Tibial nerve (tissue), 4 donors: ENCODE measurements around the gene PLXNB3. TPM values are rescaled to one million over a fixed set of nuclear protein-coding genes. Genes with fewer than 3 reads are reported as not detected.
A peak's percentile ranks its signal among the peaks of the same experiment; 100 is the strongest.
"Not testable (repeated sequence)": the region's sequence is repeated elsewhere in the genome, so short reads cannot be mapped to it uniquely, and the experiment has no call there.

Source experiments
- DNase-seq, 2 donors: peaks; one replicate each; pipeline ENCODE4 v3.0.0-alpha.2; 2019; ENCODE audit warnings: low spot score in 2 of 2
- H3K27ac ChIP-seq, 4 donors: fragments of 200-600 bp; sonication (generic) in 3 of 4; one replicate each; pipeline ENCODE4 v1.5.1; 2017 to 2019; ENCODE audit warnings: mild to moderate bottlenecking in 1 of 4
- H3K27me3 ChIP-seq, 2 donors: fragments of 200-600 bp; sonication (generic) in 1 of 2; one replicate each; pipeline versions ENCODE4 v1.5.1 to v1.6.0; 2017 to 2019
- H3K36me3 ChIP-seq, 3 donors: fragments of 200-600 bp; sonication (generic); one replicate each; pipeline ENCODE4 v1.5.1; 2018 to 2019
- H3K4me1 ChIP-seq, 4 donors: fragments of 200-600 bp; sonication (generic) in 3 of 4; one replicate each; pipeline ENCODE4 v1.5.1; 2017 to 2019
- H3K4me3 ChIP-seq, 4 donors: fragments of 200-600 bp; sonication (generic) in 3 of 4; one replicate each; pipeline ENCODE4 v1.5.1; 2017 to 2019; ENCODE audit warnings: mild to moderate bottlenecking in 1 of 4, moderate library complexity in 1 of 4
- H3K9me3 ChIP-seq, 4 donors: fragments of 200-600 bp; sonication (generic) in 3 of 4; one replicate each; pipeline ENCODE4 v1.5.1; 2017 to 2019
- EP300 ChIP-seq, 2 donors: sonication (generic); formaldehyde crosslinking; IDR thresholded peaks; one replicate each; pipeline ENCODE4 v1.6.1; 2017; ENCODE audit warnings: antibody characterized with exemption in 2 of 2, mild to moderate bottlenecking in 1 of 2
- POLR2A ChIP-seq, 2 donors: fragments of 450-650 bp; IDR thresholded peaks; one replicate each; pipeline ENCODE4 v1.6.1; 2017; ENCODE audit warnings: antibody characterized with exemption in 2 of 2, mild to moderate bottlenecking in 2 of 2, moderate library complexity in 2 of 2
- WGBS, 2 donors: methylation state at CpG; one replicate each; pipeline ENCODE4 v1.1.5; 2018; 5-methylcytosine and 5-hydroxymethylcytosine counted together
- total RNA-seq, 4 donors: library from RNA; depleted of rRNA; stranded (reverse); fragments of >200 nt; gene quantifications; one replicate each; pipeline ENCODE4 v1.1.0, GENCODE V29; 2016
- TF ChIP-seq, protein P1 (sequence below), 5 experiments: fragments of 200-600 bp in 3 of 5; fragments of 450-650 bp in 2 of 5; sonication (generic) in 3 of 5; IDR thresholded peaks; one replicate each; pipeline ENCODE4 v1.5.1; 2016 to 2019; ENCODE audit warnings: antibody characterized with exemption in 5 of 5, mild to moderate bottlenecking in 3 of 5, moderate library complexity in 2 of 5

Gene PLXNB3
- total RNA-seq, 4 donors from 2014 or later: 45.4 to 77.7 (median 50.3) TPM

DNA sequence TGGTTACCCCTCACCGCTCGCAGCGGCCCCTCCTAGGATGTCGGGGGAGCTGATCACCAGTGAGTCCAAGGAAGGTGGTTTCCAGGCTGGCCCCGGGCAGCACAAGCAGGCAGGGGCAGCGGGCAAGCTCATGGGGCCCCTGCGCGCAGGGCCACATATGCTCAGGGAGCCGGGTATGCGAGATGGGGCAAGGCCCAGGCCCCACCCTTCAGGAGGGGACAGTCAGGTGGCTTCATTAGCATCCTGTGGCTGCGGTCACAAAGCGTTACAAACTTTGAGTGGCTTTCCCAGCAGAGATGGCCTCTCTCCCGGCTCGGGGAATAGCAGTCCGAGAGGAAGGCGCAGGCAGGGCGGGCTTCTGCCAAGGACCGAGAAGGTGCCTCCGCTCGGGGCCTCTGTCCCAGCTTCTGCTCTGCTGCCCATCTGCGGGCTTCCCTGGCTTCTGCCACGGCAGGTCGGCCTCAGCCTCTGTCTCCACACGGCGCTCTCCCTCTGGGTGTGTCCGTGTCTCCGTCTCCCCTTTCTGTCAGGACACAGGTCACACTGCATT, 25.9 kb upstream of the PLXNB3 start:
- Histone ChIP-seq H3K36me3 (peaks cover 0 to 22% (median 0%) of the 10 kb centered on the region in 3 donors), H3K9me3 (no peaks in the 10 kb centered on the region), H3K27me3 (no peaks in the 10 kb centered on the region), H3K4me3 (no peak overlapping the region), H3K4me1 (peaks cover 0 to 2% (median 0%) of the 10 kb centered on the region in 4 donors), H3K27ac (no peak overlapping the region)
- DNase-seq: no peak
- WGBS, 2 donors: 93% methylated on average over 13 to 22 of the region's 27 CpGs
- TF ChIP-seq POLR2A (IDR thresholded peaks at IDR 0.05) (no peak), EP300 (IDR thresholded peaks at IDR 0.05) (no peak)
- TF ChIP-seq, protein P1, sequence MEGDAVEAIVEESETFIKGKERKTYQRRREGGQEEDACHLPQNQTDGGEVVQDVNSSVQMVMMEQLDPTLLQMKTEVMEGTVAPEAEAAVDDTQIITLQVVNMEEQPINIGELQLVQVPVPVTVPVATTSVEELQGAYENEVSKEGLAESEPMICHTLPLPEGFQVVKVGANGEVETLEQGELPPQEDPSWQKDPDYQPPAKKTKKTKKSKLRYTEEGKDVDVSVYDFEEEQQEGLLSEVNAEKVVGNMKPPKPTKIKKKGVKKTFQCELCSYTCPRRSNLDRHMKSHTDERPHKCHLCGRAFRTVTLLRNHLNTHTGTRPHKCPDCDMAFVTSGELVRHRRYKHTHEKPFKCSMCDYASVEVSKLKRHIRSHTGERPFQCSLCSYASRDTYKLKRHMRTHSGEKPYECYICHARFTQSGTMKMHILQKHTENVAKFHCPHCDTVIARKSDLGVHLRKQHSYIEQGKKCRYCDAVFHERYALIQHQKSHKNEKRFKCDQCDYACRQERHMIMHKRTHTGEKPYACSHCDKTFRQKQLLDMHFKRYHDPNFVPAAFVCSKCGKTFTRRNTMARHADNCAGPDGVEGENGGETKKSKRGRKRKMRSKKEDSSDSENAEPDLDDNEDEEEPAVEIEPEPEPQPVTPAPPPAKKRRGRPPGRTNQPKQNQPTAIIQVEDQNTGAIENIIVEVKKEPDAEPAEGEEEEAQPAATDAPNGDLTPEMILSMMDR (IDR thresholded peaks at IDR 0.05): no peak

DNA sequence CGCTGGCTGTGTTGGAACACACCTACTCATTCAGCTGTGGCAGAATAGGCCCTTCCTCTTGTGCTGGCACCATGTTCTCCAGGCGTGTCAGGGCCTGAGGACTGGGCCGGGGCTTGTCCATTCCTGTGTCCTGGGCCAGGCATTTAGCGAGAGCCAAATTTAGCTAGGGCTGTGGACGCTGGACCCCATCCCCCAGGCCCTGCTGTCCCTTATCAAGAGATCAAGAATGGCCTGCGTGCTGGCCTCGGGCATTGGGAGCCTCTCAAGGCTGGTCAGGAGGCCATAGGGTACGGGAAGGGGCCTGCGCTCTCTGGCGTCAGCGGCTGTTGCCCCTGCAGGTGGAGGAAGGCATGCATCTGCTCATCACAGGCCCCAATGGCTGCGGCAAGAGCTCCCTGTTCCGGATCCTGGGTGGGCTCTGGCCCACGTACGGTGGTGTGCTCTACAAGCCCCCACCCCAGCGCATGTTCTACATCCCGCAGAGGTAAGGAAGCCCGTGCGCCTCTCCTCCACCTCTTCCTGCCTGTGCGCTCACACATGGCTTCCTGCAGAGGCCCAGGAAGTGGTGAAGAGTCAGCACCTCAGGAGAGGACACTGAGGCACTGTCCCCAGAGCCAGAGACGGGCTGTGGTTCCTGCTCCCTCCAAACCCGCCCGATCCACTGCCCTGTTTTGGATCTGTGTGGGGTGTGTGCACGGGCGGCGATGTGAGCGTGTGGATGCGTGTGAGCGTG, 24.1 kb upstream of the PLXNB3 start:
- no peak overlapping the region for H3K27ac ChIP-seq
- no peak overlapping the region for H3K4me3 ChIP-seq
- WGBS, 2 donors: 88 to 97% methylated on average over 6 to 20 of the region's 29 CpGs
- no peaks in the 10 kb centered on the region for H3K9me3 ChIP-seq
- H3K4me1 ChIP-seq: peaks cover 0 to 17% (median 4%) of the 10 kb centered on the region in 4 donors
- peaks cover 0 to 22% (median 0%) of the 10 kb centered on the region in 3 donors for H3K36me3 ChIP-seq
- TF ChIP-seq, protein P1 (IDR thresholded peaks at IDR 0.05): no peak
- TF ChIP-seq EP300 (IDR thresholded peaks at IDR 0.05): no peak
- no peak for TF ChIP-seq POLR2A (IDR thresholded peaks at IDR 0.05)
- H3K27me3 ChIP-seq: no peaks in the 10 kb centered on the region
- DNase-seq: no peak

DNA sequence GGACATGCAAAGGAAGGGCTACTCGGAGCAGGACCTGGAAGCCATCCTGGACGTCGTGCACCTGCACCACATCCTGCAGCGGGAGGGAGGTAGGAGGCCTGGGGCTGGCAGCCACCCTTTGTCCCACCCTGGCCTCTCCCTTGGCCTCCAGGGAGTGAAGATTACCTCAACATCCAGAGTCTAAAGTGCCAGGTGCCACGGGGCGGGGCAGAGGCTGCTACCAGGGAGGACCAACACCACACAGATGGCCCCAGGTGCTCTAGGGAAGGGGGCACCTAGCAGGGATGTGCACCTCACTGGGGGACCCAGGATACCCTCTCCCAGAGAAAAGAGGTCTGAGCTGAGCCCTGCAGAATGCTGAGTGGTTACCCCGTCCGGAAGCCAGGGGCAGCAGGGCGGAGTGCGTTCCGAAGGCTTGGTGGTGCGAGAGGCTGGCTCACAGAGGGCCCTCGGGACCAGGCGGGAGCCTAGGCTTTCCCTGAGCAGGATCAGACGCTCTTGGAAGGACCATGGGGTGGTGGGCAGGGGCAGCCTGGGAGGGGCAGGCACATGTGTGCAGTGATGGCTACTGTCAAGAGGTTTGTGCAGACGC, 23.3 kb upstream of the PLXNB3 start:
- Histone ChIP-seq H3K4me1 (peaks cover 0 to 17% (median 4%) of the 10 kb centered on the region in 4 donors), H3K27ac (no peak overlapping the region), H3K36me3 (peaks cover 0 to 22% (median 0%) of the 10 kb centered on the region in 3 donors), H3K4me3 (no peak overlapping the region), H3K9me3 (no peaks in the 10 kb centered on the region), H3K27me3 (no peaks in the 10 kb centered on the region)
- no peak for DNase-seq
- WGBS, 2 donors: 86 to 94% methylated on average over 10 to 16 of the region's 16 CpGs
- TF ChIP-seq EP300 (IDR thresholded peaks at IDR 0.05) (no peak), POLR2A (IDR thresholded peaks at IDR 0.05) (no peak)
- TF ChIP-seq, protein P1 (IDR thresholded peaks at IDR 0.05): no peak

DNA sequence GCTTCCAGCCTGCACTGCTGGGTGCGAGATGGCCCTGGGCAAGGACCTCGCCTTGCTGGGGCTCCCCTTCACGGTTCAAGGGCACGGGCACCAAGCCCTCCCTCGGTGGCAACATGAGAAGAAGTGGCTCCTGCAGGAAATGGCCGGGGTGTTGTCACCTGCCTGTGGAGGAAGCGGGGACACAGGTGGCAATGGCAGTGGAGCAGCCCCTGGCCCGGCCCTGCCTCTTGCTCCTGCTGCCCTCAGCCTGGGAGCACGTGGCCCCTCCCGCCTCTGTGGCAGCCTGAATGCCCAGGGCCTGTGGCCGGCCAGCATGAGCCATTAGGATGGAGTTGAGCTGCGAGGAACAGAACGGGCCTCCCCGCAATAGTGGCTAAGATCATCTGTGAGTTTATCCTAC, 22.6 kb upstream of the PLXNB3 start:
- H3K4me3 ChIP-seq: no peak overlapping the region
- no peak for DNase-seq
- H3K4me1 ChIP-seq: peaks cover 0 to 17% (median 4%) of the 10 kb centered on the region in 4 donors
- no peaks in the 10 kb centered on the region for H3K27me3 ChIP-seq
- no peak overlapping the region for H3K27ac ChIP-seq
- no peaks in the 10 kb centered on the region for H3K9me3 ChIP-seq
- H3K36me3 ChIP-seq: peaks cover 0 to 17% (median 0%) of the 10 kb centered on the region in 3 donors
- 92 to 100% methylated on average over 2 to 14 of the region's 14 CpGs for WGBS, 2 donors
- TF ChIP-seq EP300 (IDR thresholded peaks at IDR 0.05) (no peak), POLR2A (IDR thresholded peaks at IDR 0.05) (no peak)
- TF ChIP-seq, protein P1 (IDR thresholded peaks at IDR 0.05): no peak

DNA sequence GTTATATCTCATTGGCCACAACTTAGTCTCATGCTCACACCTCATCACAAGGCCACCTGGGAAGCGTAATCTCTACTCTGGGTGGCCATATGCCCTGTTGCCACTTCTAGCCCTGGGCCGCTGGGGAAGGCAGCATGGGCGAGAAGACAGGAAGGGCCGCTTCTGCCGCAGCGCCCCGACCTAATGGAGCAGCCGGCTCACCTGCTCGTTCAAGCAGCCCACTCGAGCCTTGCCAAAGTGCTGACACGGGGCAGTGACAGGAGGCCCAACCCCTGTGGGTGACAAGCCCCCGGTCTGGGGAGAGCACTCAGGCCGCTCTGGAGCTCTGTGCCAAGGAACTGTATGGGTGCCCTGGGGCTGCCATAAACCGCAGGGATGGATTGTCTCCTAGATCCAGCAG, 21.9 kb upstream of the PLXNB3 start:
- not testable (repeated sequence) for H3K9me3 ChIP-seq, H3K27ac ChIP-seq, H3K27me3 ChIP-seq, H3K4me3 ChIP-seq, DNase-seq
- peaks cover 0 to 11% (median 0%) of the 10 kb centered on the region in 3 donors for H3K36me3 ChIP-seq
- 92 to 98% methylated on average over 8 to 9 of the region's 14 CpGs for WGBS, 2 donors
- H3K4me1 ChIP-seq: peaks cover 0 to 17% (median 4%) of the 10 kb centered on the region in 4 donors

DNA sequence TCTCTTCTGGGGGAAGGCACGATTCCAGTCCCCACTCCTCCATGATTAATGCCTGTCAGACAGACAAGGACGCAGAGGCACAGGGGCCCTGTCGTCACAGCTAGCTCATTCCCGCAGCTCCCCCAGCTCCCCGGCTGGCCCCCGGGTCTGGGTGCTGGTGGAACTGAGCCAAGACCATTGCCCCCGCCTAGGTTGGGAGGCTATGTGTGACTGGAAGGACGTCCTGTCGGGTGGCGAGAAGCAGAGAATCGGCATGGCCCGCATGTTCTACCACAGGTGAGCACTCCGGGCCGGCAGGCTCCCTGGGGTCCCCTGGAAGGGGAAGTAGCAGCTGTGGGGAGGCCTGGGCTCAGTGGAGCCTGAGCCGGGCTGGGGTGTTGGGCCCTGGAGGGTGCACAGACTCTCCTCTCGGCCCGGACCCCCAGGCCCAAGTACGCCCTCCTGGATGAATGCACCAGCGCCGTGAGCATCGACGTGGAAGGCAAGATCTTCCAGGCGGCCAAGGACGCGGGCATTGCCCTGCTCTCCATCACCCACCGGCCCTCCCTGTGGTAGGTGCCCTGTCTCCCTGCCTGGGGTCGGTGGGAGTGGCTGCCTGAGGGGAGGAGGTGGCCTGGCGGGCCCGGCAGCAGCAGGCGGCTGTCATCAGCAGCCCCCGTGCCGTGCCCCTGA, 21.1 kb upstream of the PLXNB3 start:
- 66 to 80% methylated on average over 2 to 23 of the region's 32 CpGs for WGBS, 2 donors
- DNase-seq, H3K27me3 ChIP-seq, H3K9me3 ChIP-seq, H3K4me3 ChIP-seq, H3K36me3 ChIP-seq: not testable (repeated sequence)
- H3K27ac ChIP-seq: peak overlapping the region in 2 of 4 donors; percentile 45 to 52
- peaks cover 0 to 17% (median 4%) of the 10 kb centered on the region in 4 donors for H3K4me1 ChIP-seq

DNA sequence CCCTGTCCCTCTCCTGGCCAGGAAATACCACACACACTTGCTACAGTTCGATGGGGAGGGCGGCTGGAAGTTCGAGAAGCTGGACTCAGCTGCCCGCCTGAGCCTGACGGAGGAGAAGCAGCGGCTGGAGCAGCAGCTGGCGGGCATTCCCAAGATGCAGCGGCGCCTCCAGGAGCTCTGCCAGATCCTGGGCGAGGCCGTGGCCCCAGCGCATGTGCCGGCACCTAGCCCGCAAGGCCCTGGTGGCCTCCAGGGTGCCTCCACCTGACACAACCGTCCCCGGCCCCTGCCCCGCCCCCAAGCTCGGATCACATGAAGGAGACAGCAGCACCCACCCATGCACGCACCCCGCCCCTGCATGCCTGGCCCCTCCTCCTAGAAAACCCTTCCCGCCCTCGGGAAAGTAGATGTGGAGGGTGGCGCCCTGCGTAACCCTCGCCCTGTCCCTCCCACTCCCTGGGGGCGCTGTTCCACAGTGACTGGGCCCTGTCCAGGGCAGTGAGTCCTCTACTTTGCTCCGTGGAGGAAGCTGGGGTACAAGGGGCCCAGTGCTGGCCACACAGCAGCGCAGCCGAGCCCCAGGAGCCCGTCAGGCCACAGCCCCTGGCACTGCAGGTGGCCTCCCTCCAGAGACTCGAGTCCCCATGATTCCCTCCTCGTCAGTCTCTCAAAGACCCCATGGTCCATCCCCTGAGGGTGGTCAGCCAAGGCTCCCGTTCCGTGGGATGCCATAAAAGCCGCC, 20.4 kb upstream of the PLXNB3 start:
- WGBS, 2 donors: 42 to 100% methylated on average over 1 to 35 of the region's 35 CpGs
- DNase-seq: peak; percentile 73 to 77
- peak overlapping the region; percentile 30 to 81 (median 56) for H3K27ac ChIP-seq
- not testable (repeated sequence) for H3K27me3 ChIP-seq, H3K9me3 ChIP-seq, H3K36me3 ChIP-seq
- peak overlapping the region in 3 of 4 donors; percentile 9 to 23 (median 15) for H3K4me3 ChIP-seq
- H3K4me1 ChIP-seq: peaks cover 0 to 17% (median 4%) of the 10 kb centered on the region in 4 donors
